HG03442 (cell line): Measurements from ENCODE around the gene KLHL29.

ENCODE experiments used
- ATAC-seq: cut with Tn5 transposase; IDR thresholded peaks from one replicate; pipeline ENCODE4 v1.9.1; 2021; ENCODE audit warnings: mild to moderate bottlenecking, moderate library complexity; ENCODE audit not compliant: unreplicated experiment

The KLHL29 gene

DNA sequence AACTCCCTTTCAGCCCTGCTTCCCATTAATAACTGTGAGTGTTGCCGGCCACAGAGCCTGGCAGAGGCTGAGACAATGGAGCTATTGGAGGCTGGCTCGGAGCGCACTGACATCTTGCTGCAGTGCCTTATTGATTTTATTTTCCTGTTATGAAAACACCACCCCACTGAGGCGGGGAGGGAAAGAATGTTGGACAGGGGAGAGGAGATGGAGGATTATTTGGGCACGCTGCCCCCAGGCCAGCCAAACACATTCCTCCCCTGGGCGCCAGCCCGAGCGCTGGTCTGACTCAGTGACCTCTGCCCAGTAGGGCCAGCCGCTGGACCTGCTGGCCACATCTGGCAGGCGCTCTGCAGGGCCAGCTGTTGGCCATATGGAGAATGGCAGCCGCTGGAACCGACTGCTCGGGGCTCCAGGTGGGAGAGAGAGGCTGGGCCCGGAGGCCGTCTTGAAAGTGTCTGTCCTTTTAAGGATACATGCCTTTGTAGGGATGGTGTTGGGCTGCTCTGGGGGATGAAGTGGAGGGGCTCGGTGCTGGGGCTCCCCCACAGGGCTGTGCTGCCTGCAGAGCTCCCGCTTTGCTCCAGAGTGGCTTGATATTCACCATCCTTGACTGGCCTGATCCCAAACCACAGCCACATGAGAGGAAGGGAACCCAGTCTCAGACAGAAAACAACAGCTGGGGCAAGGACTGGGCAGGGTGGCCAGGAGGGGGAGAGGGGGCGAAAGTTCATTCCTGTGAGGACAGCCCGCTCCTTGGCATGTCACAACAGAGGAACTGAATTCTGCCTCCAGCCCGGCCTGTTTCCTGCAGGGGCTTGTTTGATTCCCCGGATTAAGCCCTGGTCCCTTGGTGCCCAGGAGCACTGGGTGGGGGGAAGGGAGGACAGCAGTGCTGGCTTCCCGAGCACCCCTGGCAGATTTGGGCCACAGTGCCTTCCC lies 179.0 kb downstream of the KLHL29 start:
- ATAC-seq = no peak

DNA sequence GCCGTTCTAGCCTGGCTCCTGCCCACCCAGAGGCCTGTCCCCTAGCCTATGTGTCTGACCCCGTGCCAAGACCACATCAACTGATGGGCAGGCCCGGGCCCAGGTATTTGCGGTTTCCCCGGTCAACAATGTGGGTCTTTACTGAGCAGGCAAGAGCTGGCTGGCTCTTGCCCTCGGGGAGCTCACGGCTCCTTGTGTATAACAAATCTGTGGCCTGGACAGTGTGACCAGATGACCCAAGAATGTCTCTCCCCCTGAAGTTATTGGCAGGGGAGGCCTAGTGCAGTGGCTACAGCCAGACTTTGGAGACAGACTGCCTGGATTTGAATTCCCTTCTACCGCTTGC lies 179.6 kb downstream of the KLHL29 start:
- no peak for ATAC-seq

- no peak for ATAC-seq
These were observed 180.4 kb downstream of the KLHL29 start for GRCh38 chr2:23565374-23565773.

DNA sequence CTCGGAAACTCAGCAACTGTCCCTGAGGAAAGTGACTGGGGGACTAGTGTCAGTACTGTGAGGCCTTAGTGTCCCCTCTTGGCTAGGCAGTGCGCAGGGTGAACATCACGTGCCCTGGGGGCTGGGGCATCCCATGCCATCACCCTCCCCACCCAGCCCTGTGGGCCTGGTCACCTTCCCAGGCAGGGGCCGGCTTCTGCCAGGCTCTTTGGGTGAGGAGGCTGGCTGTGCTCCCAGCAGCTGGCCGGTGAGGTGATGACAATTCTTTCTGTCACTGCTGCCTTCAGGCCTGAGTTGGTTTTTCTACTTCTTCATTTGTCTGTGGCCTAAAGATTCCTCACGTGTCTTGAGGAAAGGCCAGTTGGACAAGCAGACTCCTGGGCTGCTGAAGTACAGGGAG lies 180.8 kb downstream of the KLHL29 start:
- no peak for ATAC-seq

DNA sequence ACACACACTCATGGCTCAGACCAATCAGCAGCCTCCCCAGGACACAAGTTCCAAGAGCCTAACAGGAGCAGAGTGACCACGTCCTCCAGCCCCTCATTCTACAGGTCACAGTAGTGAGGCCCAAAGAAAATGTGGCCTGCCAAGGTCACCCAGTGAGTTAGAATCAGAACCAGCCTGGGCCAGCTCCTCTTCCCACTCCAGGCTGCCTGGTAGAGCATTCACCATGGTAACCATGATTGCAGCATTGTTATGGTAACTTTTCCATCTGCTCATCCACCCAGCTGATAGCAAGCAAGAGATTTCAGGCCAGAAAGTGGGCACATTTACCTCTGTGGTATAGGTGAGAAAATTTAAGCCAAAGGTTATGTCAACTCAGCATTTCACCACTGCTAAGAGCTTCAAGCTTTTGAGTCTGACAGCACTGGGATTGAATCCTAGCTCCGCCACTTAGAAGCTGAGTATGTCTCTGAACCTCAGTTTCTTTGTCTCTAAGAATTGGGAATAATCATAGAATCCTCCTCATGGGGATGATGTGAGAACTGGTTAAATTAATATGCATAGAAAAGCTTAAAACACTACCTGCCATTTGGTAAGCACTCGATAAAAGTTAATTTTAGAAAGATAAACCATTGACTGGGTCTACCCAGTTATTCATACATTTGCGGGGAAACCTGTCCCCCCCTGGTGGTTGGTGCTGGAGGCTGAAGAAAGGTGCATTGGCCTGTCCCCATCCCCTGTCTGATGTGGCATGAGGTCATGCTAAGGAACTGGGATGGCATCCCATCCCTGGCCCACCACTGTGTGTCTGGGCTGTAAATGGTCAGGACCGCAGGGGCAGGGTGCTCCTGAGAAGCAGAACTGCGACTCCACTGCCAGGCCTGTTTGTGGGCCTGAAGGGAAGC lies 181.5 kb downstream of the KLHL29 start:
- no peak for ATAC-seq

DNA sequence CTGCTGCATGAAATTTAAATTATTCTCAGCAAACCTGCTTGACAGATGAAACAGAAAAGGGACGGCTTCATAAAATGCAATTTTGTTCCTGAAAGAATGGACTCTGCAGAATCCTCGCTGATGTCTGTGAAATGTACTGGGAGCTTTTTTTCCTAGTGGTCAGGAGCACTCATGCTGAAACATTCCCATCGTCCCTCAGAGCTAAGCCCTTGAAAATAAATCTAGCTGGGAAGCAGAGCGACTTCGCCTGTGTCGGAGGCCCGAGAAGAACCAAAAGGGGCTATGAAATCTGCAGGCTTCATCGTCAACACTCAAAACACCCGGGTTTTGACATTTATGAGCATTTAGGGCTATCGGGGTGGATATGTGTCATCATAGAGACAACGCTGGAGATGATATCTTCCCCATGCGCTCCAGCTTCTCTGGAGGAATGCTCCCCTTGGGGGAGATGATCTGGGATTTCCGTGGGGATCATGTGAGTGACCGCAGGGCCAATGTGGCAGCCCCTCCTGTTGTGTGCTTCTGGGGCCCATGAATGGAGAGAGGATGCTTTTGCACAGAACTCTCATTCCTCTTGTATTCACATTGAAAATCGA lies 182.3 kb downstream of the KLHL29 start:
- no peak for ATAC-seq

GRCh38 chr2:23568211-23568610 lies 183.2 kb downstream of the KLHL29 start:
- ATAC-seq = no peak

DNA sequence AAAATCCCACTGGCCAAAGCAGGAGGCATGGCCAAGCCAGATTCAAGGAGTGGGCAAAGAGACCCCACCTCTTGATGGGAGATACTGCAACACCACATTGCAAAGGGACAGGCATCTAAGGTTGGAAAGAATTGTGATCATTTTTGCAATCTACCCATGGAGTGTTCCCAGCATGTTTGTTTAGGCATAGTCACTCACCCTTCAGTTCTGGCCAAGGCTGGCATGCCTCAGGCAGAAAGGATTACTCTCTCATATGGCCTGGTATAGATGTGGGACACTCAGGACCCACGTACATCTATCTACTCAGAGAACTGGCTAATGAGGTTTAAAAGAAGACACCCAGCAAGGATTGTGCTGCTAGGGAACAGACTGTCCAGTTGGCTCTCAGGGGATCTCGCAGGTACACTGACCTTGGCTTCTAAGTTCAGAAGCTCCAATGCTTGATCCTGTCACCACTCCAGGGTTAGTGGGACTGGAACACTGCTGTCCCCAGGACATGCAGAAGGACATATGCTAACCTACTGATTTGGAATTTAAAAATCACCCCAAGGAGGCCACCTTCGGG lies 183.7 kb downstream of the KLHL29 start:
- ATAC-seq = no peak

- no peak for ATAC-seq
These were observed 184.9 kb downstream of the KLHL29 start for GRCh38 chr2:23569761-23570365.

DNA sequence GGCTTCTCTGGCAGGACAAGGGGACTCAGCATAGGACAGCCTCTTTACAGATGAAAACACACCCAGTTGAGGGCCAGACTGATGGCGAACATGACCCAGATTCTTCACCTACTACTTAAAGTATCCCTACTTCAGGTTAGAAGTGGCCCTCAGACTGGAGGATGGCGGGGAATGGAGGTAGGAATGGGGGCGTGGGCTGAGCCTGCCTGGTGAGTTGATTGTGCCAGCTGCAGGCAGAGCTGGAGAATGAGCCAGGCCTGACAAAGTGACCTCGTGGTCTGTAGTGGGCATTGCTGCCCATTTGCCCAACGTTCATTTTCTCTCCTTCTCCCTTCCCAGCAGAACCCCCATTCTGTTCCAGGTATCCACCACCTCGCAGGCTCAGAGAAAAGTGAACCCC lies 186.1 kb downstream of the KLHL29 start:
- ATAC-seq = no peak

DNA sequence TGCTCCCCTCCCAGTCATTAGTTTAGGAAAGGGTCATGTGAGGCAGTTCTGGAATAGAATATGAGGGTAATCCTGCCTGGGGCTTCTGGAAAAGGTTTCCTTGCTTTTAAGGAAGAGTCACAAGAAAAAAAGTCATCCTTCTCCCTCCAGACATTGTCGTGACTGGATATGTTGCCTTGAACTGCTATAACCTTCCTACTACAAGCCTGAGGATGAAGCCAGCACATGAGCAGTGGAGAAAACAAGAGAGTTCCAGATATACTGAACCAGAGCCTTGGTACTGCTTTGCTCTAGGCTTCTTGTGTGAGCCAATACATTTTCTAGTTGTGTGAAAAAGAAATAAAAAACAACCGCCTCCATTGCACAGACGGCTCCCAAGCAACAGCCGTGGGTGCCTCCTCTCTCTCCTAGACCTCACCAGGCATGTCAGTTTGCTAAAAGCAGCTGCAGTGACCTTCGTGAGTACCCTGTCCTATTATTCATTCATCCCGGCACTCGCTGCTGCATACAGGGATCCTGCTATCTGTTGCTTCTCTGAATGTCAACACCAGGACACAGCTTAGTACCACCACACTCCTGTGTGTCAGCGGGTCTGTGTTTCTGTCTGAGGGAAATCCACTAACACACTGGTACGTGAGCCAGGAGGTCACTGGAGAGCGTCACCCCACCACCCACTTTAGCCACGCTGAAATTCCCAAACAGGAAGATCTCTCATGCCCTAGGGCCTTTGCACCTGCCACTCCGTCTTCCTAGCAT lies 186.7 kb downstream of the KLHL29 start:
- no peak for ATAC-seq

- no peak for ATAC-seq
These were observed 190.1 kb downstream of the KLHL29 start for GRCh38 chr2:23574919-23575654.

- no peak for ATAC-seq
These were observed 194.1 kb downstream of the KLHL29 start for GRCh38 chr2:23578964-23579671.

DNA sequence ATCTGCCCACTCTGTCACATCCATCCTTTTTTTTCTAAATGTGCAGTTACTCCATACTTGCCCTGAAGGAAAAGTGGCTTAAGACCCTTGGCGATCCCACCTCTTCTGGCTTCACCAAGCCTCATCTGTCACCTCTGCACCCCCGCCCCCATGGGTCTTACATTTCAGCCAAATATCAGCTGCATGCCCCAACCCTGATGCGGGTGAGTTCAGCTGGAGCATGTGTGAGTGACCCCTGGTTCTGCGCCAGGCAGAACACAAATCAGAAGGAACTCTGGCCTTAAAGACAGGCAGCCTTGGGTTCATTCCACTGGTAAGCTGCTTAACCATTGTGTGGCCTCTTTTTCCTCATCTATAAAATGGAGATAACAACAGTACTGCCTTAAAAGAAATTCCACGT lies 194.7 kb downstream of the KLHL29 start:
- ATAC-seq = no peak

- no peak for ATAC-seq
These were observed 198.5 kb downstream of the KLHL29 start for GRCh38 chr2:23583467-23583866.

DNA sequence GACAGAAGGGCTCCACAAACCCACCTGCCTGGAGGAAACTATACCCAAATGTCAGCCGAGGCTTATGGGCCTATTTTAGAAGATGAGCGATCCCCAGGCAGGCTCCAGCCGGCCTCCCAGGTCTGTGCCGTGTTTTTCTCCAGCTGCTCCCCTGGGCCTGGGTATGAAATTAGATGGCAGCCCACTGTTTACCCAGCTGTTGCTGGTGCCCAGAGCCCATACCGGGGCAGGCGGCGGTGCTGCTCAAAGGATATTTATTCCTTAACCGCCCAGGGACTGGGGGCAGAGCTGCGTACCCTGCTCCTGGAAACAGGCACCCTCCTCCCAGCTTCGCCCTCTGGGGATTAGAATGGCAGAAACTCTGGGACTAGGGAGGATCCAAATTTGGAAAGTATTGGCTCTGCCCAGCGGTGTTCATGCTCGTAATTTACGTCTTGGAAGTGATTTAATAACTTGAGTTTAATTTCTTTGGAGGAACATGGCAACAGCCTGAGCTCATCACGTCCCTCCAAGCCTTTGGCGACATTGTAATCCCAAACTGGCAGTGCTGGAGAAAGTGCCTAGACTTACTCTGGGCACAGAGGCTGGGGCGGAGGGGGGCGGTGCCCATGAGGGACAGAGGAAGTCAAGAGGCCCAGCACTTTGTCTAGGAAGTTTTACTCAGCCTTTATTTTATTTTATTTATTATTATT lies 199.2 kb downstream of the KLHL29 start:
- ATAC-seq = no peak

- ATAC-seq = no peak
These were observed 200.5 kb downstream of the KLHL29 start for GRCh38 chr2:23585273-23586170.
